Pancreas (tissue), 10 donors: ENCODE results near the gene MRPS11. TPM values are rescaled to one million over a fixed set of nuclear protein-coding genes. Genes with fewer than 3 reads are reported as not detected.
"Not testable (repeated sequence)": the region's sequence is repeated elsewhere in the genome, so short reads cannot be mapped to it uniquely, and the experiment has no call there.

ENCODE experiments used
- ATAC-seq, 4 donors: fragments of 200-7000 bp; cut with Tn5 transposase; one replicate each; pipeline versions ENCODE4 v1.8.0 to v1.9.1; 2020; ENCODE audit warnings: mild to moderate bottlenecking in 4 of 4, moderate library complexity in 4 of 4
- DNase-seq, 6 donors: peaks; one replicate each; pipeline ENCODE4 v3.0.0-alpha.2; 2020
- FAIRE-seq: peaks from 2 replicates; lab custom pipeline; 2012; peaks lifted over from hg19 to GRCh38; lab: Jason Lieb, UNC
- H3K27ac ChIP-seq, 4 donors: fragments of 200-600 bp; sonication (generic); 1 replicate in 3 of 4; 2 replicates in 1 of 4; pipeline versions ENCODE4 v1.5.0 to v1.8.0; 2020
- H3K27me3 ChIP-seq, 4 donors: fragments of 200-600 bp; one replicate each; pipeline ENCODE4 v1.8.0; 2021
- H3K36me3 ChIP-seq, 3 donors: fragments of 200-600 bp; sonication (generic) in 1 of 3; one replicate each; pipeline versions ENCODE4 v1.5.0 to v1.8.0; 2020 to 2021
- H3K4me1 ChIP-seq, 3 donors: fragments of 200-600 bp; one replicate each; pipeline ENCODE4 v1.8.0; 2021
- H3K4me3 ChIP-seq, 4 donors: fragments of 200-600 bp; sonication (generic) in 2 of 4; one replicate each; pipeline versions ENCODE4 v1.5.0 to v1.8.0; 2020 to 2021
- H3K9me3 ChIP-seq, 4 donors: fragments of 200-600 bp; one replicate each; pipeline ENCODE4 v1.8.0; 2021
- CTCF ChIP-seq, 4 donors: fragments of 200-600 bp; sonication (generic) in 3 of 4; IDR thresholded peaks; one replicate each; pipeline versions ENCODE4 v1.5.0 to v1.8.0; 2021; ENCODE audit warnings: antibody characterized with exemption in 4 of 4
- WGBS, 2 donors: extraction: QIAGEN DNeasy Blood & Tissue Kit; methylation state at CpG; one replicate each; pipeline ENCODE4 v1.1.7; 2013; 5-methylcytosine and 5-hydroxymethylcytosine counted together
- intact Hi-C, 3 donors: fragments of 100-400 bp; cut with DNase I; formaldehyde crosslinking; loops; one replicate each; pipeline versions ENCODE4 v1.11.1 to v1.14.2; 2022
- polyA plus RNA-seq, 2 donors: library from polyadenylated mRNA; stranded (reverse); fragments of 200-250 nt; gene quantifications; one replicate each; pipeline ENCODE4 v1.2.3, GENCODE V29; 2013
- total RNA-seq, 6 donors: library from RNA; stranded (reverse); fragmentation: NEBNext Ultra II Directional in 4 of 6; extraction: Animal tissue kit (Norgen Biotek cat#: 25700) in 4 of 6; gene quantifications; one replicate each; pipeline versions ENCODE4 v1.2.1 to v1.2.4, GENCODE V29; 2021 to 2023
- donor health status: healthy with polysubstance abuse.
- donor health status: DM: no; HTN: no; CAD: no; lungs with moderate emphysema.
- donor health status: DM: no; HTN: no; CAD: no.
- donor health status: control.
- donor health status: control.
- donor health status: Bipolar disorder and iron deficiency.
- donor health status: DM: yes; HTN: yes; CAD: no.
- donor health status: DM: no; HTN: no; CAD: no.
- donor health status: DM: no; HTN: no; CAD: no.
- donor health status: DM: yes; HTN: yes; CAD: no.

The MRPS11 gene
- total and polyA plus RNA-seq, 8 donors, result 12.7 to 29.5 (median 18.1) TPM

DNA sequence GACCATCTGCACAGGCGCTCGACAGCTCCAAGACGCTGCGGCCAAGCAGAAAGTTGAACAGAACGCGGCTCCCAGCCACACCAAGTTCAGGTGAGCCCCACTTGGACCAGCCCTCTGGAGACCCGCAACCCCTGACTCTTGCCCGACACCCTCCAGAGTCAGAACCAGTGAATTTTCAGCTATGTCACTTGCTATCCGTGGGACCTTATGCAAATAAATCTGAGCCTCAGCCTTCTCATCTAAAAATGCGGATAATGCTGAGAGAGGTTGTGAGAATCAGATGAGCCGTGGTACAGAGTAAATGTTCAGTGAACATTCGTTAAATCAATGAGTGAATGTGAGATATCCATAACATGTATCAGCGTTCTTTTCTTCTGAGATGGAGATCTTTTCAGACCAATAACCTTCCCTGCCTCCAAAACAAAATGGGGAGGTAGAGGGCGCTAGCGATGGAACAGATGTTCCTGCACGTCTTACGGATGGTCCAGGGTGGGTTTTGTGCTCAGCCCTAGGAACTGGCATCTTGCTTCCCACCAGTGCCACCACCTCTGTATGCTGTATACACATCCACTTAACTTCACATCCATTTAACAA is 524 bp downstream of the MRPS11 start:
- Histone ChIP-seq H3K27me3 (no peaks in the 10 kb centered on the region), H3K36me3 (peaks cover 0 to 19% (median 6%) of the 10 kb centered on the region in 3 donors), H3K4me1 (peaks cover 7 to 21% (median 14%) of the 10 kb centered on the region in 3 donors), H3K27ac (peak overlapping the region; percentile 87 to 96 (median 93)), H3K9me3 (no peaks in the 10 kb centered on the region), H3K4me3 (peak overlapping the region; percentile 74 to 92 (median 88))
- intact Hi-C loops, result no loop called here
- TF ChIP-seq CTCF (IDR thresholded peaks at IDR 0.05), result no peak
- ATAC-seq (no peak), FAIRE-seq (no peak), DNase-seq (no peak)
- WGBS, 2 donors, result 1 to 2% methylated on average over 17 of the region's 17 CpGs

GRCh38 chr15:88468721-88469120 is 1.2 kb downstream of the MRPS11 start:
- DNase-seq, intact Hi-C loops, H3K9me3 ChIP-seq, ATAC-seq, H3K27me3 ChIP-seq, H3K27ac ChIP-seq, FAIRE-seq: not testable (repeated sequence)
- Histone ChIP-seq H3K4me1 (peaks cover 7 to 21% (median 14%) of the 10 kb centered on the region in 3 donors), H3K36me3 (peaks cover 0 to 19% (median 12%) of the 10 kb centered on the region in 3 donors), H3K4me3 (peak overlapping the region in 1 of 4 donors; percentile 92)
- 88 to 90% methylated on average over 10 of the region's 10 CpGs for WGBS, 2 donors

GRCh38 chr15:88469321-88469720 is 1.8 kb downstream of the MRPS11 start:
- no peaks in the 10 kb centered on the region for H3K27me3 ChIP-seq
- no peaks in the 10 kb centered on the region for H3K9me3 ChIP-seq
- WGBS, 2 donors, result 86 to 90% methylated on average over 2 of the region's 2 CpGs
- peaks cover 7 to 21% (median 14%) of the 10 kb centered on the region in 3 donors for H3K4me1 ChIP-seq
- H3K27ac ChIP-seq, result no peak overlapping the region
- no peak for FAIRE-seq
- intact Hi-C loops, result no loop called here
- ATAC-seq, result no peak
- no peak overlapping the region for H3K4me3 ChIP-seq
- TF ChIP-seq CTCF (IDR thresholded peaks at IDR 0.05), result no peak
- peaks cover 0 to 15% (median 13%) of the 10 kb centered on the region in 3 donors for H3K36me3 ChIP-seq
- no peak for DNase-seq

GRCh38 chr15:88470625-88471372 is 3.3 kb downstream of the MRPS11 start:
- Histone ChIP-seq H3K4me3 (no peak overlapping the region), H3K36me3 (peaks cover 0 to 21% (median 15%) of the 10 kb centered on the region in 3 donors), H3K27ac (no peak overlapping the region), H3K4me1 (peaks cover 7 to 18% (median 12%) of the 10 kb centered on the region in 3 donors), H3K27me3 (no peaks in the 10 kb centered on the region), H3K9me3 (no peaks in the 10 kb centered on the region)
- ATAC-seq (no peak), FAIRE-seq (no peak), DNase-seq (no peak)
- TF ChIP-seq CTCF (IDR thresholded peaks at IDR 0.05), result no peak
- intact Hi-C loops, result no loop called here
- 90 to 94% methylated on average over 6 of the region's 6 CpGs for WGBS, 2 donors

DNA sequence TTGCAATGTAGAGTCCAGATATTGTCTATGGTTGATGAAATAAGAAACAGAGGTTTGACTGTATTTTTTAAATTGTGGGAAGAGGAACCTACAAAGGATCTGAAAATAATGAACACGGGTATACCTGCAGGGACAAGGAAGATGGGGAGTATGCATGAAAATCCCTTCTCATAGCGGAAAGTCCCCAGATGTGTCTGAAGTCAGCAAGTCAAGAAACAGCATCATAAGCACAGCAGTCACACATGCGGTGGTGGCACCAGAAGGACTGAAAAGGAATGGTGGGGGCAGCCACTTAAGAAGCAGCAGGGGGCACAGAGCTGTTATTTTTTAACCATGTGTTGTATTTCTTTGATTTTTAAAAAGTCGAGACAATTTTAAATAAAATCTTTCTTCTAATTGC is 4.7 kb downstream of the MRPS11 start:
- Histone ChIP-seq H3K9me3 (no peaks in the 10 kb centered on the region), H3K27ac (no peak overlapping the region), H3K4me3 (no peak overlapping the region), H3K36me3 (peaks cover 0 to 21% (median 15%) of the 10 kb centered on the region in 3 donors), H3K4me1 (peaks cover 0 to 9% (median 5%) of the 10 kb centered on the region in 3 donors), H3K27me3 (no peaks in the 10 kb centered on the region)
- ATAC-seq (no peak), FAIRE-seq (no peak), DNase-seq (no peak)
- 82 to 87% methylated on average over 4 of the region's 4 CpGs for WGBS, 2 donors
- no peak for TF ChIP-seq CTCF (IDR thresholded peaks at IDR 0.05)
- intact Hi-C loops, result no loop called here

GRCh38 chr15:88473661-88474293 is 6.3 kb downstream of the MRPS11 start:
- H3K4me1 ChIP-seq, H3K27me3 ChIP-seq, H3K27ac ChIP-seq, ATAC-seq, H3K9me3 ChIP-seq, DNase-seq, FAIRE-seq, intact Hi-C loops, H3K4me3 ChIP-seq: not testable (repeated sequence)
- WGBS, 2 donors, result 93 to 96% methylated on average over 4 of the region's 4 CpGs
- peaks cover 0 to 21% (median 15%) of the 10 kb centered on the region in 3 donors for H3K36me3 ChIP-seq
